IMR-90 (cell line): Measurements from ENCODE around the gene ELFN2. TPM values are rescaled to one million over a fixed set of nuclear protein-coding genes. Genes with fewer than 3 reads are reported as not detected.

Experiments used
- ATAC-seq: fragments of 200-7000 bp; cut with Tn5 transposase; 2 replicates; pipeline ENCODE4 v1.9.1; 2020; ENCODE audit warnings: low read depth, mild to moderate bottlenecking, moderate library complexity
- BruUV-seq: library from RNA; stranded (reverse); fragments of 400-500 nt; replicated peaks from 2 replicates; lab custom pipeline; 2021; lab: Mats Ljungman, UMichigan
- CTCF ChIA-PET: fragments of 300-600 bp; formaldehyde crosslinking; extraction: SDS; loops from one replicate; lab custom pipeline; 2021; ENCODE audit warnings: antibody characterized with exemption; lab: Yijun Ruan, JAX
- POLR2A ChIA-PET: fragments of 300-600 bp; sonication (Branson Sonifier 250); formaldehyde crosslinking; loops from one replicate; lab custom pipeline; 2022; ENCODE audit warnings: antibody characterized with exemption; ENCODE audit not compliant: unreplicated experiment; lab: Charles Lee
- DNase-seq: peaks from one replicate; pipeline ENCODE4 v3.0.0; 2013
- H2AFZ ChIP-seq: replicated peaks from 2 replicates; pipeline ENCODE3; 2013; ENCODE audit warnings: low read length, mild to moderate bottlenecking; ENCODE audit not compliant: poor library complexity
- H2AK5ac ChIP-seq: 2 replicates; pipeline ENCODE4 v1.6.1; 2013; ENCODE audit warnings: low read depth, low read length, inconsistent platforms
- H2AK9ac ChIP-seq: replicated peaks from 2 replicates; pipeline ENCODE3; 2013; ENCODE audit warnings: mild to moderate bottlenecking, low read depth, low read length, moderate library complexity; ENCODE audit not compliant: poor library complexity
- H2BK120ac ChIP-seq: 2 replicates; pipeline ENCODE4 v1.6.1; 2013; ENCODE audit warnings: low read depth, low read length, inconsistent platforms
- H2BK15ac ChIP-seq: 3 replicates; pipeline ENCODE4 v1.6.1; 2013; ENCODE audit warnings: low read depth, low read length, inconsistent platforms
- H2BK20ac ChIP-seq: 2 replicates; pipeline ENCODE4 v1.6.1; 2013; ENCODE audit warnings: low read depth, mild to moderate bottlenecking, inconsistent platforms, low read length, moderate library complexity
- H2BK5ac ChIP-seq: 2 replicates; pipeline ENCODE4 v1.6.1; 2013; ENCODE audit warnings: mild to moderate bottlenecking, low read depth, low read length, inconsistent platforms; ENCODE audit not compliant: poor library complexity, severe bottlenecking
- H3K14ac ChIP-seq: replicated peaks from 2 replicates; pipeline ENCODE4 v1.6.1; 2013; ENCODE audit warnings: low read depth, low read length, inconsistent platforms
- H3K18ac ChIP-seq: 2 replicates; pipeline ENCODE4 v1.6.1; 2013; ENCODE audit warnings: low read depth, low read length, control low read depth
- H3K23ac ChIP-seq: 2 replicates; pipeline ENCODE4 v1.6.1; 2013; ENCODE audit warnings: low read depth, low read length, inconsistent platforms
- H3K27ac ChIP-seq: 2 replicates; pipeline ENCODE4 v1.5.1; 2013; ENCODE audit warnings: mild to moderate bottlenecking, control low read depth, low read length; ENCODE audit not compliant: insufficient read depth
- H3K27me3 ChIP-seq: 2 replicates; pipeline ENCODE4 v1.6.1; 2013; ENCODE audit warnings: low read length; ENCODE audit not compliant: control insufficient read depth, insufficient read depth
- H3K36me3 ChIP-seq: 2 replicates; pipeline ENCODE4 v1.6.1; 2013; ENCODE audit warnings: low read length, mixed read lengths; ENCODE audit not compliant: control insufficient read depth, insufficient read depth
- H3K4ac ChIP-seq: 2 replicates; pipeline ENCODE4 v1.6.1; 2013; ENCODE audit warnings: low read depth, low read length, inconsistent platforms
- H3K4me1 ChIP-seq: 2 replicates; pipeline ENCODE4 v1.6.1; 2013; ENCODE audit warnings: low read length, mixed read lengths; ENCODE audit not compliant: control insufficient read depth, insufficient read depth
- H3K4me2 ChIP-seq: 2 replicates; pipeline ENCODE4 v1.6.1; 2013; ENCODE audit warnings: low read depth, mild to moderate bottlenecking, control low read depth, low read length, moderate library complexity
- H3K4me3 ChIP-seq: 2 replicates; pipeline ENCODE4 v1.5.1; 2013; ENCODE audit warnings: low read depth, mild to moderate bottlenecking, control low read depth, low read length, moderate library complexity; ENCODE audit not compliant: insufficient read depth
- H3K56ac ChIP-seq: 2 replicates; pipeline ENCODE4 v1.6.1; 2013; ENCODE audit warnings: low read length, inconsistent platforms; ENCODE audit not compliant: insufficient read depth; ENCODE audit errors: extremely low read depth
- H3K79me1 ChIP-seq, 2 experiments: 2 replicates each; pipeline ENCODE4 v1.6.1; 2013; ENCODE audit warnings: low read length in 2 of 2, inconsistent platforms in 1 of 2, low read depth in 1 of 2
- H3K9ac ChIP-seq: 2 replicates; pipeline ENCODE4 v1.6.1; 2013; ENCODE audit warnings: low read depth, low read length, control low read depth
- H3K9me1 ChIP-seq: 2 replicates; pipeline ENCODE4 v1.6.1; 2013; ENCODE audit warnings: low read length, inconsistent platforms; ENCODE audit not compliant: insufficient read depth
- H3K9me3 ChIP-seq: 2 replicates; pipeline ENCODE4 v1.6.1; 2013; ENCODE audit warnings: low read length; ENCODE audit not compliant: control insufficient read depth, insufficient read depth
- H4K20me1 ChIP-seq: 2 replicates; pipeline ENCODE4 v1.6.1; 2013; ENCODE audit warnings: low read length, inconsistent platforms; ENCODE audit not compliant: insufficient read depth
- H4K5ac ChIP-seq: 2 replicates; pipeline ENCODE4 v1.6.1; 2013; ENCODE audit warnings: mild to moderate bottlenecking, low read depth, low read length, control low read depth
- H4K8ac ChIP-seq, 2 experiments: 2 replicates each; pipeline ENCODE4 v1.6.1; 2013; ENCODE audit warnings: low read depth in 2 of 2, low read length in 2 of 2, control low read depth in 1 of 2, inconsistent platforms in 1 of 2
- H4K91ac ChIP-seq: 2 replicates; pipeline ENCODE4 v1.6.1; 2013; ENCODE audit warnings: low read depth, low read length, inconsistent platforms; ENCODE audit not compliant: insufficient read depth
- BHLHE40 ChIP-seq: fragments of 150-350 bp; IDR thresholded peaks from 2 replicates; pipeline ENCODE4 v1.6.1; 2016; ENCODE audit warnings: mild to moderate bottlenecking, low read depth, low read length
- CEBPB ChIP-seq: IDR thresholded peaks from 2 replicates; pipeline ENCODE4 v1.6.1; 2012; ENCODE audit warnings: low read depth, low read length, improper control_type of control experiment
- ELK1 ChIP-seq: fragments of 150-350 bp; IDR thresholded peaks from 2 replicates; pipeline ENCODE4 v1.6.1; 2016; ENCODE audit warnings: low read depth, mild to moderate bottlenecking, low read length, moderate library complexity, borderline replicate concordance
- MAFK ChIP-seq: IDR thresholded peaks from 2 replicates; pipeline ENCODE4 v1.6.1; 2012; ENCODE audit warnings: low read depth, low read length, improper control_type of control experiment
- MAZ ChIP-seq: IDR thresholded peaks from 2 replicates; pipeline ENCODE4 v1.6.1; 2012; ENCODE audit warnings: low read depth, mild to moderate bottlenecking, low read length, improper control_type of control experiment, moderate library complexity, borderline replicate concordance
- NFE2L2 ChIP-seq: fragments of 150-350 bp; IDR thresholded peaks from 2 replicates; pipeline ENCODE4 v1.6.1; 2016; ENCODE audit warnings: low read depth, mild to moderate bottlenecking, low read length
- POLR2A ChIP-seq: IDR thresholded peaks from 2 replicates; pipeline ENCODE4 v1.6.1; 2012; ENCODE audit warnings: mild to moderate bottlenecking, low read depth, low read length
- USF2 ChIP-seq: fragments of 150-350 bp; IDR thresholded peaks from 2 replicates; pipeline ENCODE4 v1.6.1; 2017; ENCODE audit warnings: mild to moderate bottlenecking, antibody characterized with exemption, low read length, low read depth
- WGBS, 2 experiments: methylation state at CpG; one replicate each; pipeline versions ENCODE4 v1.1.5 to v1.1.7; 2013; ENCODE audit warnings: missing lambda C conversion rate in 2 of 2; ENCODE audit not compliant: insufficient read length in 1 of 2; ENCODE audit errors: extremely low coverage in 2 of 2; 5-methylcytosine and 5-hydroxymethylcytosine counted together
- dilution Hi-C: fragments of 300-500 bp; cut with HindIII; formaldehyde crosslinking; loops from one replicate; pipeline ENCODE4 v1.14.3; 2018; ENCODE audit warnings: low sequenced_read_pairs; ENCODE audit not compliant: unreplicated experiment
- in situ Hi-C: fragments of 300-500 bp; cut with MboI; formaldehyde crosslinking; loops from 3 replicates; pipeline ENCODE4 v1.14.3; 2019; ENCODE audit warnings: low sequenced_read_pairs, inconsistent platforms, mixed read lengths
- intact Hi-C: fragments of 100-400 bp; cut with micrococcal nuclease; formaldehyde crosslinking; loops from 2 replicates; pipeline ENCODE4 v1.10.0; 2022
- polyA plus RNA-seq, 3 experiments: library from polyadenylated mRNA; depleted of rRNA; stranded (reverse); fragments of >200 nt; gene quantifications; 2 replicates each; pipeline ENCODE4 v1.2.3, GENCODE V29; 2012; ENCODE audit warnings: low replicate concordance in 1 of 3
- total RNA-seq: library from RNA; depleted of rRNA; stranded (reverse); fragments of >200 nt; gene quantifications from 2 replicates; pipeline ENCODE4 v1.2.3, GENCODE V29; 2012

The ELFN2 gene
- total and polyA plus RNA-seq, 2 of the 4 experiments (the other 2 are of a cell fraction) = 0.72 to 5.0 TPM

GRCh38 chr22:37369483-37369882 is 57.8 kb downstream of the ELFN2 start:
- Histone ChIP-seq H4K20me1 (no peaks in the 10 kb centered on the region), H3K56ac (no peak overlapping the region), H3K79me1 (no peaks in the 10 kb centered on the region), H3K36me3 (0 out of 2 replicates have a peak, but pooled peaks cover 2% of the 10 kb centered on the region), H3K9ac (no peak overlapping the region), H3K9me3 (no peaks in the 10 kb centered on the region), H3K4me3 (no peak overlapping the region), H4K91ac (no peak overlapping the region), H4K8ac (no peak overlapping the region), H3K4me1 (no peaks in the 10 kb centered on the region), H2AK9ac (no peak overlapping the region), H3K4me2 (no peak overlapping the region), H3K9me1 (no peaks in the 10 kb centered on the region), H2BK15ac (no peak overlapping the region), H2BK5ac (no peak overlapping the region), H4K5ac (no peak overlapping the region), H3K23ac (no peak overlapping the region), H3K18ac (no peak overlapping the region), H3K14ac (no peak overlapping the region), H2AFZ (no peak overlapping the region), H2AK5ac (no peak overlapping the region), H3K27me3 (no peaks in the 10 kb centered on the region), H2BK20ac (no peak overlapping the region), H3K4ac (no peak overlapping the region), H2BK120ac (no peak overlapping the region), H3K27ac (no peak overlapping the region)
- BruUV-seq = no TSS peak
- no peak for TF ChIP-seq MAZ
- TF ChIP-seq BHLHE40 = no peak
- TF ChIP-seq MAFK = no peak
- TF ChIP-seq CEBPB = no peak
- no peak for TF ChIP-seq ELK1
- TF ChIP-seq NFE2L2 = no peak
- TF ChIP-seq USF2 = no peak
- TF ChIP-seq POLR2A = no peak
- POLR2A ChIA-PET = no interaction called here
- in situ Hi-C loops = no loop called here
- DNase-seq (no peak), ATAC-seq (no peak)
- 100% methylated on average over 1 of the region's 10 CpGs; no CpG with 5 or more reads in 1 of the 2 experiments for WGBS, 2 experiments
- CTCF ChIA-PET = no interaction called here
- intact Hi-C loops = no loop called here
- dilution Hi-C loops = no loop called here
